GM10266 (cell line): ENCODE measurements around the gene ASZ1.

Experiments
- DNase-seq: peaks from one replicate; pipeline ENCODE4 v3.0.0; 2012; ENCODE audit errors: extremely low spot score
- CTCF ChIP-seq: IDR thresholded peaks from 2 replicates; pipeline ENCODE4 v1.5.1; 2012; ENCODE audit warnings: mild to moderate bottlenecking, low read depth; ENCODE audit not compliant: control insufficient read depth, insufficient read depth; ENCODE audit errors: missing control alignments

ASZ1 gene

GRCh38 chr7:117412946-117413559, 14.2 kb downstream of the ASZ1 start:
- TF ChIP-seq CTCF: no peak
- DNase-seq: no peak

- no peak for TF ChIP-seq CTCF
- DNase-seq: no peak
These were observed 14.9 kb downstream of the ASZ1 start for GRCh38 chr7:117412390-117412789.

- no peak for TF ChIP-seq CTCF
These were observed 15.8 kb downstream of the ASZ1 start for GRCh38 chr7:117411539-117411938.

GRCh38 chr7:117408831-117409230, 18.5 kb downstream of the ASZ1 start:
- DNase-seq: no peak
- no peak for TF ChIP-seq CTCF

More at GRCh38 chr7:117411539-117411938, 15.8 kb downstream of the ASZ1 start:
- no peak for DNase-seq

DNA sequence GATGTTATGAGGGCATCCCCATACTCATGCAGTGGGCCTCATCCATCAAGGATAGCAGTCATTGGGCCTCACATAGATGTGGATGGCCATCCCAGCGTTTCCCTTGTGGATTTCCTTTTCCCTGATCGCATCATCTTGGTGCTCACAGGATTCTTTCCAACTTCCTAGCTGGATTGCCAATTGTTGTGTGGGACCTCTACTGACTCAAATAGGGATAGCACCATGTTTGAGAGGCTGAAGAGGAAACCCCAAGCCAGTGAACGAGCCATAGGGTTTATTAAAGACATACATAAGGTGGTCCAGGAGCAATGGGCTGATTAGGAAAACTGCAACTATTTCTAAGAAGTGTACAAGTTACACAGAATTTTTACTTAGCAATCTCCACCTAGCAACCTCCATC, 21.8 kb downstream of the ASZ1 start:
- no peak for DNase-seq
- no peak for TF ChIP-seq CTCF

DNA sequence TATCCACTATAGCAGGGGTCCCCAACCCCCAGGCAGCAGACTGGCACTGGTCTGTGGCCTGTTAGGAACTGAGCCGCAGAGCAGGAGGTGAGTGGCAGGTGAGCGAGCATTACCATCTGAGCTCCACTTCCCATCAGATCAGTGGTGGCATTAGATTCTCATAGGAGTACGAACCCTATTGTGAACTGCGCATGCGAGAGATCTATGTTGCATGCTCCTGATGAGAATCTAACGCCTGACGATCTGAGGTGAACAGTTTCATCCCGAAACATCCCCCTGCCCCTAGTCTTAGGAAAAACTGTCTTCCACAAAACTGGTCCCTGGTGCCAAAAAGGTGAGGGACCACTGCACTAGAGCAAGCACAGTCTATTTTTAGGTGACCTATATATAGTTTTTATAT, 23.6 kb downstream of the ASZ1 start:
- no peak for TF ChIP-seq CTCF

DNA sequence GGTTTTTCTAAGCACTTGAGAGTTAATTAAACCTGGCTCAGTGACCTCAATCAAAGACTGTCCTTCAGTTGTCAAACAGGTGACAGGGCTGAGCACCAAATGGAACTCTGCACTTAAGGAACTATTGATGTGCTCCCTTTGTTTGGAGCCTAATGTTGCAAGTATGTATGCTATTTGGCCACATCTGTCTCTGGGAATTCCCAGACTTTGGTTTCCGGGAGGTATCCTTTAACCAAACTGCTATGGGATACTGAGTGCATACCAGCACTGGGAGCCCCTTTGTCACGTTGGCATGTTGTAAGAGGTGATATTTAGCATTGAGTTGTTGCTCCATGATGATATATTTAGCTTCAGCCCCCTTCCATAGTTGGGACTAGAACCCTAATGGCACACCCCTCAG, 25.2 kb downstream of the ASZ1 start:
- no peak for TF ChIP-seq CTCF
- DNase-seq: no peak

More for the DNA sequence above, 23.6 kb downstream of the ASZ1 start:
- no peak for DNase-seq
